Fibroblast of skin of left quadriceps (primary cell): ENCODE measurements around the gene CCDC144A.
"Not testable (repeated sequence)": the region's sequence is repeated elsewhere in the genome, so short reads cannot be mapped to it uniquely, and the experiment has no call there.

ENCODE experiments used
- DNase-seq, 2 experiments: peaks; one replicate each; pipeline ENCODE4 v3.0.0-alpha.2; 2013; ENCODE audit warnings: low read depth in 2 of 2

CCDC144A gene

GRCh38 chr17:16820161-16820877 lies 130.3 kb downstream of the CCDC144A start:
- no peak for DNase-seq

DNA sequence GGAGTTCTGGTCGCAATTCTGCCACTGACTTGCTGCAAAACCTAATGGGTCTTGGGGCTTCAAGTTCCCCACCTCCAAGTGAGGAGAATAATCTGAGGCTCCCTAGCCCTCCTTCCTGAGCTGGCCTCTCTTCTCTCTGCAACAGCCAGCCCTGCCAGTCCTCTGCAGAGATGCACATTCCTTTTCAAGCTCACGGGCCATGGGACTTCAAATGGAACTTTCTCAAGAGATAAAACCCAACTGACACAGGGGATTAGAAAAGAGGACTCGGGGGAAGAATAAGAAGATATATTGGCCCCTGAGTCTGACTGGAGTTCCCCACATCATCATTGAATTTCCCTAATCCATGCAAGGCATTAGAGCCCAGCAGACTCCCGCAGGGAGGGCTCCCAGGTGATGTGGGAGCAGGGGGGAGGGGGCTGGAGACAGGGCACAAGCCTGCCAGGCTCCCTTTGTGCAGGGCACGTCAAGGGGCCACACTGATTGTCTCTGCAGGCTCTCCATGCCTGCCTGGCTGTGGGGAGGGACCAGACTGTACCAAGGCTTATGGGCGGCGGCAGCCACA lies 131.0 kb downstream of the CCDC144A start:
- no peak for DNase-seq

- DNase-seq, result not testable (repeated sequence)
Measured at GRCh38 chr17:16822133-16822532, 132.1 kb downstream of the CCDC144A start.

- DNase-seq, result not testable (repeated sequence)
Measured at GRCh38 chr17:16823768-16824406, 133.8 kb downstream of the CCDC144A start.
